MM.1S (cell line): ENCODE measurements around the gene CXCR3.

ENCODE experiments used
- DNase-seq: peaks from one replicate; pipeline ENCODE4 v3.0.0-alpha.2; 2015
- H2AFZ ChIP-seq: fragments of 300-600 bp; sonication (generic); 2 replicates; pipeline ENCODE4 v1.6.0; 2016; ENCODE audit warnings: antibody characterized with exemption, low read length
- H3F3A ChIP-seq: fragments of 300-600 bp; sonication (generic); 2 replicates; pipeline ENCODE4 v1.6.1; 2016; ENCODE audit warnings: mild to moderate bottlenecking, antibody characterized with exemption, low read length, moderate library complexity, mixed read lengths; ENCODE audit not compliant: insufficient read depth
- H3K27ac ChIP-seq: fragments of 300-600 bp; sonication (generic); 2 replicates; pipeline ENCODE4 v1.5.1; 2016; ENCODE audit warnings: mild to moderate bottlenecking, low read length
- H3K27me3 ChIP-seq: fragments of 300-600 bp; sonication (generic); replicated peaks from 2 replicates; pipeline ENCODE4 v1.6.0; 2016; ENCODE audit warnings: low read length; ENCODE audit not compliant: insufficient read depth
- H3K36me3 ChIP-seq: fragments of 300-600 bp; sonication (generic); replicated peaks from 2 replicates; pipeline ENCODE4 v1.6.1; 2016; ENCODE audit warnings: mild to moderate bottlenecking, low read length, mixed read lengths; ENCODE audit not compliant: insufficient read depth
- H3K4me1 ChIP-seq: fragments of 300-600 bp; sonication (generic); 2 replicates; pipeline ENCODE4 v1.6.1; 2016; ENCODE audit warnings: low read length, mixed read lengths
- H3K4me2 ChIP-seq: fragments of 300-600 bp; sonication (generic); 2 replicates; pipeline ENCODE4 v1.6.0; 2016; ENCODE audit warnings: low read depth, low read length
- H3K4me3 ChIP-seq: fragments of 300-600 bp; sonication (generic); 2 replicates; pipeline ENCODE4 v1.5.1; 2016; ENCODE audit warnings: low read length, mixed read lengths
- H3K79me2 ChIP-seq: fragments of 300-600 bp; sonication (generic); 2 replicates; pipeline ENCODE4 v1.6.1; 2016; ENCODE audit warnings: mixed run types, low read length, mixed read lengths
- H3K9ac ChIP-seq: fragments of 300-600 bp; sonication (generic); 2 replicates; pipeline ENCODE4 v1.6.1; 2016; ENCODE audit warnings: low read length, mixed read lengths
- H3K9me2 ChIP-seq: fragments of 300-600 bp; sonication (generic); replicated peaks from 2 replicates; pipeline ENCODE4 v1.6.1; 2016; ENCODE audit warnings: mild to moderate bottlenecking, low read length, mixed read lengths; ENCODE audit not compliant: insufficient read depth
- H3K9me3 ChIP-seq: fragments of 300-600 bp; sonication (generic); replicated peaks from 2 replicates; pipeline ENCODE4 v1.6.1; 2016; ENCODE audit warnings: mild to moderate bottlenecking, low read length, mixed read lengths; ENCODE audit not compliant: insufficient read depth
- H4K20me1 ChIP-seq: fragments of 300-600 bp; sonication (generic); 2 replicates; pipeline ENCODE4 v1.6.1; 2016; ENCODE audit warnings: mild to moderate bottlenecking, low read length, moderate library complexity, mixed read lengths; ENCODE audit not compliant: insufficient read depth
- CTCF ChIP-seq: fragments of 300-600 bp; sonication (generic); IDR thresholded peaks from 2 replicates; pipeline ENCODE4 v1.5.1; 2016; ENCODE audit warnings: antibody characterized with exemption, low read length, mixed read lengths
- EZH2 ChIP-seq: fragments of 300-600 bp; sonication (generic); optimal IDR thresholded peaks from 2 replicates; pipeline ENCODE3; 2017; ENCODE audit warnings: low read depth, mild to moderate bottlenecking, antibody characterized with exemption, low read length, mixed read lengths
- EZH2phosphoT487 ChIP-seq: fragments of 300-600 bp; sonication (generic); IDR thresholded peaks from 2 replicates; pipeline ENCODE4 v1.6.1; 2018; ENCODE audit warnings: antibody characterized with exemption, low read length

CXCR3 gene

GRCh38 chrX:71659342-71659741 is 41.0 kb upstream of the CXCR3 start:
- Histone ChIP-seq H3K4me2 (no peak overlapping the region), H3F3A (peaks cover 7% of the 10 kb centered on the region), H3K4me3 (no peak overlapping the region), H3K27ac (no peak overlapping the region), H3K9ac (no peak overlapping the region), H3K79me2 (no peaks in the 10 kb centered on the region), H3K4me1 (peaks cover 15% of the 10 kb centered on the region), H3K36me3 (no peaks in the 10 kb centered on the region), H2AFZ (no peak overlapping the region), H3K9me2 (no peaks in the 10 kb centered on the region), H3K9me3 (no peaks in the 10 kb centered on the region), H3K27me3 (no peaks in the 10 kb centered on the region), H4K20me1 (no peaks in the 10 kb centered on the region)
- DNase-seq = no peak
- no peak for TF ChIP-seq EZH2phosphoT487
- no peak for TF ChIP-seq EZH2
- no peak for TF ChIP-seq CTCF

- Histone ChIP-seq H3K9me3 (no peaks in the 10 kb centered on the region), H3K4me3 (no peak overlapping the region), H3F3A (no peaks in the 10 kb centered on the region), H2AFZ (no peak overlapping the region), H4K20me1 (no peaks in the 10 kb centered on the region), H3K27me3 (no peaks in the 10 kb centered on the region), H3K4me2 (no peak overlapping the region), H3K9ac (no peak overlapping the region), H3K4me1 (0 out of 2 replicates have a peak, but pooled peaks cover 1% of the 10 kb centered on the region), H3K36me3 (no peaks in the 10 kb centered on the region), H3K9me2 (no peaks in the 10 kb centered on the region), H3K79me2 (no peaks in the 10 kb centered on the region), H3K27ac (no peak overlapping the region)
- no peak for TF ChIP-seq EZH2phosphoT487
- DNase-seq = no peak
Measured at GRCh38 chrX:71657267-71657666, 39.0 kb upstream of the CXCR3 start.

- Histone ChIP-seq H3K9me2 (no peaks in the 10 kb centered on the region), H3K4me1 (peaks cover 4% of the 10 kb centered on the region), H4K20me1 (no peaks in the 10 kb centered on the region), H3K4me2 (no peak overlapping the region), H3K9ac (no peak overlapping the region), H3K36me3 (no peaks in the 10 kb centered on the region), H3F3A (no peaks in the 10 kb centered on the region), H3K4me3 (no peak overlapping the region), H3K27me3 (no peaks in the 10 kb centered on the region), H2AFZ (no peak overlapping the region), H3K79me2 (no peaks in the 10 kb centered on the region), H3K27ac (no peak overlapping the region), H3K9me3 (no peaks in the 10 kb centered on the region)
- TF ChIP-seq EZH2phosphoT487 (no peak), EZH2 (no peak), CTCF (no peak)
- DNase-seq = no peak
Measured at GRCh38 chrX:71653344-71653743, 35.0 kb upstream of the CXCR3 start.

- Histone ChIP-seq H3K36me3 (no peaks in the 10 kb centered on the region), H3K9me2 (no peaks in the 10 kb centered on the region), H3K27ac (no peak overlapping the region), H3F3A (no peaks in the 10 kb centered on the region), H3K4me2 (no peak overlapping the region), H3K4me3 (no peak overlapping the region), H3K9ac (no peak overlapping the region), H3K27me3 (no peaks in the 10 kb centered on the region), H2AFZ (0 out of 2 replicates have a peak overlapping the region, but pooled peaks have one; percentile 23), H4K20me1 (no peaks in the 10 kb centered on the region), H3K79me2 (no peaks in the 10 kb centered on the region), H3K9me3 (no peaks in the 10 kb centered on the region), H3K4me1 (peaks cover 4% of the 10 kb centered on the region)
- DNase-seq = peak; percentile 71
- no peak for TF ChIP-seq EZH2
- peak; percentile 68 for TF ChIP-seq CTCF
- TF ChIP-seq EZH2phosphoT487 = no peak
Measured at GRCh38 chrX:71652405-71652804, 34.1 kb upstream of the CXCR3 start.
